ENCODE measurements around the gene PROSER3. TPM values are rescaled to one million over a fixed set of nuclear protein-coding genes. Genes with fewer than 3 reads are reported as not detected.

Gene PROSER3
- total RNA-seq, 3 donors from 2014 or later (not counting 1 experiment from before 2014, with no cell fraction given) = 33.1 to 40.2 (median 35.9) TPM

GRCh38 chr19:35724560-35724959 is 33.4 kb upstream of the PROSER3 start:
- H3K36me3 Mint-ChIP-seq = no peaks in the 10 kb centered on the region
- no peaks in the 10 kb centered on the region for H3K27me3 Mint-ChIP-seq (ENCODE audit: low read depth in 2 of 2)
- H3K36me3 ChIP-seq (ENCODE audit: control insufficient read depth, insufficient read depth, low read length) = peaks cover 80% of the 10 kb centered on the region
- peaks cover 6 to 31% of the 10 kb centered on the region in 2 donors for H3K4me1 Mint-ChIP-seq
- no peak overlapping the region for H3K4me3 ChIP-seq (ENCODE audit: low read length)
- TF ChIP-seq, protein P1, sequence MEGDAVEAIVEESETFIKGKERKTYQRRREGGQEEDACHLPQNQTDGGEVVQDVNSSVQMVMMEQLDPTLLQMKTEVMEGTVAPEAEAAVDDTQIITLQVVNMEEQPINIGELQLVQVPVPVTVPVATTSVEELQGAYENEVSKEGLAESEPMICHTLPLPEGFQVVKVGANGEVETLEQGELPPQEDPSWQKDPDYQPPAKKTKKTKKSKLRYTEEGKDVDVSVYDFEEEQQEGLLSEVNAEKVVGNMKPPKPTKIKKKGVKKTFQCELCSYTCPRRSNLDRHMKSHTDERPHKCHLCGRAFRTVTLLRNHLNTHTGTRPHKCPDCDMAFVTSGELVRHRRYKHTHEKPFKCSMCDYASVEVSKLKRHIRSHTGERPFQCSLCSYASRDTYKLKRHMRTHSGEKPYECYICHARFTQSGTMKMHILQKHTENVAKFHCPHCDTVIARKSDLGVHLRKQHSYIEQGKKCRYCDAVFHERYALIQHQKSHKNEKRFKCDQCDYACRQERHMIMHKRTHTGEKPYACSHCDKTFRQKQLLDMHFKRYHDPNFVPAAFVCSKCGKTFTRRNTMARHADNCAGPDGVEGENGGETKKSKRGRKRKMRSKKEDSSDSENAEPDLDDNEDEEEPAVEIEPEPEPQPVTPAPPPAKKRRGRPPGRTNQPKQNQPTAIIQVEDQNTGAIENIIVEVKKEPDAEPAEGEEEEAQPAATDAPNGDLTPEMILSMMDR (IDR thresholded peaks at IDR 0.05) = no peak
- peaks cover under 1% of the 10 kb centered on the region for H3K4me1 ChIP-seq (ENCODE audit: control insufficient read depth, insufficient read depth, low read length)
- no peak for DNase-seq
- no peak overlapping the region for H3K4me3 Mint-ChIP-seq
- H3K9me3 ChIP-seq (ENCODE audit: control insufficient read depth, insufficient read depth, low read length) = no peaks in the 10 kb centered on the region
- no peak overlapping the region for H3K27ac Mint-ChIP-seq
- H3K27me3 ChIP-seq (ENCODE audit: control insufficient read depth, insufficient read depth, low read length) = no peaks in the 10 kb centered on the region
- intact Hi-C loops (cut with micrococcal nuclease) = no loop called here
- H3K9me3 Mint-ChIP-seq = no peaks in the 10 kb centered on the region
- H3K27ac ChIP-seq (ENCODE audit: low read length) = no peak overlapping the region
- 97% methylated on average over 10 of the region's 12 CpGs for WGBS (ENCODE audit: insufficient coverage)
- ATAC-seq = no peak

GRCh38 chr19:35725216-35725861 is 32.6 kb upstream of the PROSER3 start:
- intact Hi-C loops (cut with micrococcal nuclease) = no loop called here
- H3K27ac Mint-ChIP-seq = no peak overlapping the region
- no peak for DNase-seq
- no peaks in the 10 kb centered on the region for H3K9me3 Mint-ChIP-seq
- H3K4me3 ChIP-seq (ENCODE audit: low read length) = no peak overlapping the region
- peaks cover 84% of the 10 kb centered on the region for H3K36me3 ChIP-seq (ENCODE audit: control insufficient read depth, insufficient read depth, low read length)
- H3K36me3 Mint-ChIP-seq = no peaks in the 10 kb centered on the region
- H3K9me3 ChIP-seq (ENCODE audit: control insufficient read depth, insufficient read depth, low read length) = no peaks in the 10 kb centered on the region
- peaks cover 2 to 24% of the 10 kb centered on the region in 2 donors for H3K4me1 Mint-ChIP-seq
- no peaks in the 10 kb centered on the region for H3K27me3 Mint-ChIP-seq (ENCODE audit: low read depth in 2 of 2)
- H3K4me1 ChIP-seq (ENCODE audit: control insufficient read depth, insufficient read depth, low read length) = no peaks in the 10 kb centered on the region
- ATAC-seq = no peak
- H3K27me3 ChIP-seq (ENCODE audit: control insufficient read depth, insufficient read depth, low read length) = no peaks in the 10 kb centered on the region
- TF ChIP-seq, protein P1 (IDR thresholded peaks at IDR 0.05) = no peak
- WGBS (ENCODE audit: insufficient coverage) = 96% methylated on average over 23 of the region's 23 CpGs
- H3K27ac ChIP-seq (ENCODE audit: low read length) = no peak overlapping the region
- no peak overlapping the region for H3K4me3 Mint-ChIP-seq

DNA sequence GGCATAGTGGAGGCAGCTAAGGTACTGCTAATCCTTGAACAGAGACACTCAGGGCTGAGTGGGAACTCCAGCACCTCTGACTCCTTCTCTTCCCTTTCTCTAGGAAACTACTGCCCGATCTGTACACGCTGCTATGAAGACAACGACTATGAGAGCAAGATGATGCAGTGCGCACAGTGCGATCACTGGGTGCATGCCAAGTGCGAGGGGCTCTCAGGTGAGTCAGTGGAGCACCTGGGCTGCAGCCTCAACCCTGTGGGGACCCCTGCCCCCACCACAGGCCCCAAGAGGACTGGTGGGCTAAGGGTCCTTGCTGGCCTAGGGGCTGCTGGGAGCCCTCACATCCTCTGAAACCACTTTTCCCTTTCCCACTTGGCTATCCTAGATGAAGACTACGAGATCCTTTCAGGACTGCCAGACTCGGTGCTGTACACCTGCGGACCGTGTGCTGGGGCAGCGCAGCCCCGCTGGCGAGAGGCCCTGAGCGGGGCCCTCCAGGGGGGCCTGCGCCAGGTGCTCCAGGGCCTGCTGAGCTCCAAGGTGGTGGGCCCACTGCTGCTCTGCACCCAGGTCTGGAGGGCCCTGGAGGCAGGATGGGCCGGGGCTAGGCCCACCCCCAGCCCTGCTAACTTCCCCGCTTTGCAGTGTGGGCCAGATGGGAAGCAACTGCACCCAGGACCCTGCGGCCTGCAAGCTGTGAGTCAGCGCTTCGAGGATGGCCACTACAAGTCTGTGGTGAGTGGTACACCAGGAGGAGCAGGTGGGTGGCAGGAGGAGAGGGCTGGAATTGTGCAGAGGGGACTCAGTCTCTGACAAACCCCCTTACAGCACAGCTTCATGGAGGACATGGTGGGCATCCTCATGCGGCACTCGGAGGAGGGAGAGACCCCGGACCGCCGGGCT is 30.7 kb upstream of the PROSER3 start:
- H3K27me3 Mint-ChIP-seq (ENCODE audit: low read depth in 2 of 2) = no peaks in the 10 kb centered on the region
- WGBS (ENCODE audit: insufficient coverage) = 96% methylated on average over 25 of the region's 25 CpGs
- Histone ChIP-seq H3K9me3 (ENCODE audit: control insufficient read depth, insufficient read depth, low read length) (no peaks in the 10 kb centered on the region), H3K27ac (ENCODE audit: low read length) (no peak overlapping the region), H3K4me3 (ENCODE audit: low read length) (no peak overlapping the region), H3K27me3 (ENCODE audit: control insufficient read depth, insufficient read depth, low read length) (no peaks in the 10 kb centered on the region), H3K36me3 (ENCODE audit: control insufficient read depth, insufficient read depth, low read length) (peaks cover 95% of the 10 kb centered on the region), H3K4me1 (ENCODE audit: control insufficient read depth, insufficient read depth, low read length) (no peaks in the 10 kb centered on the region)
- DNase-seq = no peak
- H3K4me3 Mint-ChIP-seq = no peak overlapping the region
- ATAC-seq = no peak
- no peak overlapping the region for H3K27ac Mint-ChIP-seq
- no peaks in the 10 kb centered on the region for H3K36me3 Mint-ChIP-seq
- intact Hi-C loops (cut with micrococcal nuclease) = no loop called here
- peaks cover 0 to 9% of the 10 kb centered on the region in 2 donors for H3K4me1 Mint-ChIP-seq
- no peaks in the 10 kb centered on the region for H3K9me3 Mint-ChIP-seq
- TF ChIP-seq, protein P1 (IDR thresholded peaks at IDR 0.05) = no peak

All from natural killer cell (primary cell).